H1 (cell line): ENCODE data around the gene PPP2R2C.

Experiments used
- EP300 ChIP-seq, 2 experiments: IDR thresholded peaks; 1 replicate in 1 of 2; 2 replicates in 1 of 2; pipeline ENCODE4 v1.6.1; 2011 to 2012; ENCODE audit warnings: low read depth in 2 of 2, low read length in 2 of 2, mild to moderate bottlenecking in 2 of 2, borderline replicate concordance in 1 of 2, inconsistent platforms in 1 of 2, moderate library complexity in 1 of 2
- EZH2 ChIP-seq: fragments of 200-600 bp; sonication (generic); IDR thresholded peaks from 2 replicates; pipeline ENCODE4 v1.7.1; 2012; ENCODE audit warnings: low read depth, mild to moderate bottlenecking, moderate library complexity, low read length, inconsistent platforms; ENCODE audit not compliant: severe bottlenecking
- JUND ChIP-seq: IDR thresholded peaks from 2 replicates; pipeline ENCODE4 v1.6.1; 2011; ENCODE audit warnings: mild to moderate bottlenecking, improper control_type of control experiment, low read length
- POLR2A ChIP-seq, 2 experiments: IDR thresholded peaks; 1 replicate in 1 of 2; 2 replicates in 1 of 2; pipeline ENCODE4 v1.6.1; 2011; ENCODE audit warnings: low read depth in 2 of 2, low read length in 2 of 2, mild to moderate bottlenecking in 2 of 2; ENCODE audit errors: control extremely low read depth in 1 of 2
- POLR2AphosphoS5 ChIP-seq: IDR thresholded peaks from 2 replicates; pipeline ENCODE4 v1.6.1; 2011; ENCODE audit warnings: low read depth, low read length
- RAD21 ChIP-seq, 2 experiments: IDR thresholded peaks in 1 of 2; conservative IDR thresholded peaks in 1 of 2; 2 replicates each; pipeline ENCODE4 v1.6.1; 2011; ENCODE audit warnings: low read depth in 2 of 2, low read length in 2 of 2, improper control_type of control experiment in 1 of 2, inconsistent platforms in 1 of 2, mild to moderate bottlenecking in 1 of 2, moderate library complexity in 1 of 2
- SP1 ChIP-seq: IDR thresholded peaks from 2 replicates; pipeline ENCODE4 v1.6.1; 2011; ENCODE audit warnings: low read depth, low read length
- SP2 ChIP-seq: IDR thresholded peaks from 2 replicates; pipeline ENCODE4 v1.6.1; 2012; ENCODE audit warnings: mild to moderate bottlenecking, low read length, inconsistent platforms
- TF ChIP-seq, protein P1 (sequence below), 3 experiments: IDR thresholded peaks; 1 replicate in 2 of 3; 2 replicates in 1 of 3; pipeline versions ENCODE4 v1.5.1 to v1.6.1; 2011; ENCODE audit warnings: low read length in 3 of 3, mild to moderate bottlenecking in 3 of 3, inconsistent platforms in 2 of 3, low read depth in 1 of 3, moderate library complexity in 1 of 3; ENCODE audit not compliant: insufficient read depth in 1 of 3; ENCODE audit errors: control extremely low read depth in 1 of 3

DNA sequence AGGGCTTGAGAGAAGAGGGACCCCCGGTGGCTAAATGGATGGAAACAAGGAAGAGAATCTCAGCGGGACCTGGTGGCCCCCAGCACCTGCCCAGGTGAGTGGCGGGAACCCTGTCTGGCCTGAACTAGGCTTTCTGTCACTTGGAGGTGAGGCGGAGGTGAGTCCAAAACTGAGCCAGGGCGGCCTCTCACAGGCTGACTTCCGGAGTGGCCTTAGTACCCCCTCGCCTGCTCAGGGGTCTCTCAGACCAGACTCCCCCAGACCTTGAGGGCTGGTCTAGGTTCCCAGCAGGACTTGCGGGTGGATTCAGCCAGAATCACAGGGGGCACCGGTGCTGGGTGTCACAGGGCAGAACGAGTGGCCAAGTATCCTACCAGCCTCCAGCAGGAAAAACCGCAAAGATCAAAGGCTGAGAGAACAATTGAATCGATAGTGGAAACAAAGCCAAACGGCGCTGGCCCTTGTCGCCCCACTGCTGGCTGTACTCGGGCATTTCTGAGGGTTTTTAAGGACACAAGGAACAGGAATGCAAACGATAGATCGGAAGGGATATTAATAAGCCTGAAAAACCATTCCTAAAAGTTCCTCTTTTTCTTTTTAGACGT lies 135.0 kb downstream of the PPP2R2C start:
- TF ChIP-seq EZH2 (no peak), POLR2AphosphoS5 (no peak), POLR2A (IDR thresholded peaks at IDR 0.05; ENCODE audit: control extremely low read depth in 1 of 2, low read depth in 2 of 2, low read length in 2 of 2) (no peak), SP2 (no peak), SP1 (no peak), JUND (no peak), RAD21 (IDR thresholded peaks at IDR 0.05 in 1 of 2, conservative IDR thresholded peaks at IDR 0.05 in 1 of 2; ENCODE audit: low read depth in 2 of 2, low read length in 2 of 2) (no peak), EP300 (IDR thresholded peaks at IDR 0.05; ENCODE audit: borderline replicate concordance in 1 of 2, low read depth in 2 of 2, low read length in 2 of 2) (no peak)
- TF ChIP-seq, protein P1, sequence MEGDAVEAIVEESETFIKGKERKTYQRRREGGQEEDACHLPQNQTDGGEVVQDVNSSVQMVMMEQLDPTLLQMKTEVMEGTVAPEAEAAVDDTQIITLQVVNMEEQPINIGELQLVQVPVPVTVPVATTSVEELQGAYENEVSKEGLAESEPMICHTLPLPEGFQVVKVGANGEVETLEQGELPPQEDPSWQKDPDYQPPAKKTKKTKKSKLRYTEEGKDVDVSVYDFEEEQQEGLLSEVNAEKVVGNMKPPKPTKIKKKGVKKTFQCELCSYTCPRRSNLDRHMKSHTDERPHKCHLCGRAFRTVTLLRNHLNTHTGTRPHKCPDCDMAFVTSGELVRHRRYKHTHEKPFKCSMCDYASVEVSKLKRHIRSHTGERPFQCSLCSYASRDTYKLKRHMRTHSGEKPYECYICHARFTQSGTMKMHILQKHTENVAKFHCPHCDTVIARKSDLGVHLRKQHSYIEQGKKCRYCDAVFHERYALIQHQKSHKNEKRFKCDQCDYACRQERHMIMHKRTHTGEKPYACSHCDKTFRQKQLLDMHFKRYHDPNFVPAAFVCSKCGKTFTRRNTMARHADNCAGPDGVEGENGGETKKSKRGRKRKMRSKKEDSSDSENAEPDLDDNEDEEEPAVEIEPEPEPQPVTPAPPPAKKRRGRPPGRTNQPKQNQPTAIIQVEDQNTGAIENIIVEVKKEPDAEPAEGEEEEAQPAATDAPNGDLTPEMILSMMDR (IDR thresholded peaks at IDR 0.05; ENCODE audit: control extremely low read depth in 1 of 3, insufficient read depth in 1 of 3, low read depth in 1 of 3, low read length in 3 of 3), result no peak
